CD4-positive, alpha-beta T cell (primary cell): ENCODE measurements around the gene ANKRD33B. TPM values are rescaled to one million over a fixed set of nuclear protein-coding genes. Genes with fewer than 3 reads are reported as not detected.

Experiments
- ATAC-seq: fragments of 200-7000 bp; cut with Tn5 transposase; one replicate; pipeline ENCODE4 v1.10.0; 2022; ENCODE audit warnings: mild to moderate bottlenecking; ENCODE audit not compliant: poor library complexity
- CTCF ChIA-PET: fragments of 350-600 bp; sonication (Branson Sonifier 250); formaldehyde crosslinking; loops from one replicate; lab custom pipeline; 2021; ENCODE audit warnings: antibody characterized with exemption, inconsistent platforms; lab: Charles Lee
- POLR2A ChIA-PET: fragments of 350-600 bp; sonication (Branson Sonifier 250); formaldehyde crosslinking; loops from one replicate; lab custom pipeline; 2021; ENCODE audit warnings: antibody characterized with exemption, inconsistent platforms; lab: Charles Lee
- DNase-seq, 14 experiments: peaks; one replicate each; pipeline ENCODE4 v3.0.0-alpha.2; 2013 to 2020; ENCODE audit warnings: mixed read lengths in 2 of 14
- H3K27ac ChIP-seq, 2 donors: one replicate each; pipeline versions ENCODE4 v1.5.1 to v1.7.0; 2013; ENCODE audit warnings: low read length in 2 of 2, low read depth in 1 of 2, mild to moderate bottlenecking in 1 of 2
- H3K27me3 ChIP-seq, 2 experiments: 1 replicate in 1 of 2; 2 replicates in 1 of 2; pipeline versions ENCODE4 v1.6.1 to v1.7.0; 2013; ENCODE audit warnings: low read length in 2 of 2, control low read depth in 1 of 2, mild to moderate bottlenecking in 1 of 2, moderate library complexity in 1 of 2; ENCODE audit not compliant: insufficient read depth in 2 of 2, control insufficient read depth in 1 of 2
- H3K36me3 ChIP-seq: one replicate; pipeline ENCODE4 v1.6.1; 2013; ENCODE audit warnings: low read length, control low read depth; ENCODE audit not compliant: insufficient read depth
- H3K4me1 ChIP-seq: one replicate; pipeline ENCODE4 v1.6.1; 2013; ENCODE audit warnings: low read length, control low read depth; ENCODE audit not compliant: insufficient read depth
- H3K4me3 ChIP-seq: one replicate; pipeline ENCODE4 v1.5.1; 2013; ENCODE audit warnings: mild to moderate bottlenecking, low read length, moderate library complexity
- H3K9me3 ChIP-seq, 2 experiments: 1 replicate in 1 of 2; 2 replicates in 1 of 2; pipeline versions ENCODE4 v1.6.1 to v1.7.0; 2013; ENCODE audit warnings: low read length in 2 of 2, mild to moderate bottlenecking in 2 of 2, control low read depth in 1 of 2, moderate library complexity in 1 of 2; ENCODE audit not compliant: control insufficient read depth in 1 of 2, insufficient read depth in 1 of 2
- H3K27ac Mint-ChIP-seq: one replicate; pipeline ENCODE4 v1.8.0; 2020; ENCODE audit warnings: mixed read lengths
- H3K27me3 Mint-ChIP-seq: one replicate; pipeline ENCODE4 v1.8.0; 2021; ENCODE audit warnings: mixed read lengths
- H3K36me3 Mint-ChIP-seq: one replicate; pipeline ENCODE4 v1.8.0; 2021; ENCODE audit warnings: low read depth, mixed read lengths
- H3K4me1 Mint-ChIP-seq: one replicate; pipeline ENCODE4 v1.8.0; 2021; ENCODE audit warnings: low read depth, mixed read lengths
- H3K4me3 Mint-ChIP-seq: one replicate; pipeline ENCODE4 v1.8.0; 2020; ENCODE audit warnings: mild to moderate bottlenecking, mixed read lengths
- H3K9me3 Mint-ChIP-seq: one replicate; pipeline ENCODE4 v1.8.0; 2020; ENCODE audit warnings: mixed read lengths
- intact Hi-C, 2 experiments: fragments of 100-400 bp; cut with DNase I in 1 of 2; cut with micrococcal nuclease in 1 of 2; formaldehyde crosslinking; loops; one replicate each; pipeline versions ENCODE4 v1.15.1 to v1.9.0; 2023 to 2025; cut with DNase I, micrococcal nuclease
- total RNA-seq, 174 experiments: library from RNA in 2 of 174; stranded (reverse) in 2 of 174; gene quantifications; one replicate each; pipeline ENCODE4 v1.2.3 and lab custom pipeline; 2021 to 2026
- TF ChIP-seq, protein P1 (sequence below): fragments of 200-600 bp; IDR thresholded peaks from one replicate; pipeline ENCODE4 v1.8.0; 2022; ENCODE audit warnings: antibody characterized with exemption, mild to moderate bottlenecking

The ANKRD33B gene
- total RNA-seq, 2 experiments from 2014 or later = 0.99 to 1.3 TPM

DNA sequence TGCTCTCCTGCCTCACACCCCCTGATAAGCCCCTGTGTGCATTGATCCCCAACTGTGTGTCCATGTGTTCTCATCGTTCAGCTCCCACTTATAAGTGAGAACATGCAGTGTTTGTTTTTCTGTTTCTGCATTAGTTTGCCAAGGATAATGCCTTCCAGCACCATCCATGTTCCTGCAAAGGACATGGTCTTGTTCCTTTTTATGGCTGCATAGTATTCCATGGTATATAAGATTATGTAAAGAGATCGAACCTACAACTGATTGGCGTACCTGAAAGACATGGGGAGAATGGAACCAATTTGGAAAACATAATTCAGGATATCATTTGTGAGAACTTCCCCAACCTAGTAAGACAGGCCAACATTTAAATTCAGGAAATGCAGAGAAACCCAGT is 32.4 kb downstream of the ANKRD33B start:
- peaks cover 5% of the 10 kb centered on the region for H3K36me3 Mint-ChIP-seq
- Histone ChIP-seq H3K4me3 (no peak overlapping the region), H3K27me3 (no peaks in the 10 kb centered on the region), H3K9me3 (no peaks in the 10 kb centered on the region), H3K4me1 (peaks cover 14% of the 10 kb centered on the region), H3K27ac (no peak overlapping the region), H3K36me3 (no peaks in the 10 kb centered on the region)
- ChIA-PET POLR2A (no interaction called here), CTCF (no interaction called here)
- no peak overlapping the region for H3K27ac Mint-ChIP-seq
- H3K4me1 Mint-ChIP-seq = peaks cover 14% of the 10 kb centered on the region
- TF ChIP-seq, protein P1, sequence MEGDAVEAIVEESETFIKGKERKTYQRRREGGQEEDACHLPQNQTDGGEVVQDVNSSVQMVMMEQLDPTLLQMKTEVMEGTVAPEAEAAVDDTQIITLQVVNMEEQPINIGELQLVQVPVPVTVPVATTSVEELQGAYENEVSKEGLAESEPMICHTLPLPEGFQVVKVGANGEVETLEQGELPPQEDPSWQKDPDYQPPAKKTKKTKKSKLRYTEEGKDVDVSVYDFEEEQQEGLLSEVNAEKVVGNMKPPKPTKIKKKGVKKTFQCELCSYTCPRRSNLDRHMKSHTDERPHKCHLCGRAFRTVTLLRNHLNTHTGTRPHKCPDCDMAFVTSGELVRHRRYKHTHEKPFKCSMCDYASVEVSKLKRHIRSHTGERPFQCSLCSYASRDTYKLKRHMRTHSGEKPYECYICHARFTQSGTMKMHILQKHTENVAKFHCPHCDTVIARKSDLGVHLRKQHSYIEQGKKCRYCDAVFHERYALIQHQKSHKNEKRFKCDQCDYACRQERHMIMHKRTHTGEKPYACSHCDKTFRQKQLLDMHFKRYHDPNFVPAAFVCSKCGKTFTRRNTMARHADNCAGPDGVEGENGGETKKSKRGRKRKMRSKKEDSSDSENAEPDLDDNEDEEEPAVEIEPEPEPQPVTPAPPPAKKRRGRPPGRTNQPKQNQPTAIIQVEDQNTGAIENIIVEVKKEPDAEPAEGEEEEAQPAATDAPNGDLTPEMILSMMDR = no peak
- no peaks in the 10 kb centered on the region for H3K27me3 Mint-ChIP-seq
- intact Hi-C loops = no loop called here
- ATAC-seq = no peak
- no peak overlapping the region for H3K4me3 Mint-ChIP-seq
- no peak for DNase-seq
- peaks cover 2% of the 10 kb centered on the region for H3K9me3 Mint-ChIP-seq

DNA sequence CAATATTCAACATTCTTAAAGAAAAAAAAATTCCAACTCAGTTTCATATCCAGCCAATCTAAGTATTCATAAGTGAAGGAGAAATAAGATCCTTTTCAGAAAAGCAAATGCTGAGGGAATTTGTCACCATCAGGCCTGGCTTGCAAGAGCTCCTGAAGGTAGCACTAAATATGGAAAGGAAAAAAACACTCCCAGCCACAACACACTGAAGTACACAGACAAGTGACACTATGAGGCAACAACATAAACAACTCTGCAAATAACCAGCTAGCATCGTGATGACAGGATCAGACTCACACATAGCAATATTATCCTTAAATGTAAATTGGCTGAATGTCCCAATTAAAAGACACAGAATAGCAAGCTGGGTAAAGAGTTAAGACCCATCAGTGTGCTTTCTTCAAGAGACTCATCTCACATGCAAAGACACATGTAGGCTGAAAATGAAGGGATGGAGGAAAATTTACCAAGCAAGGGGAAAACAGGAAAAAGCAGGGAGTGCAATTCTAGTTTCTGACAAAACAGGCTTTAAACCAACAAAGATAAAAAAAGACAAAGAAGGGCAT is 33.1 kb downstream of the ANKRD33B start:
- Histone ChIP-seq H3K27me3 (no peaks in the 10 kb centered on the region), H3K4me3 (no peak overlapping the region), H3K4me1 (peaks cover 18% of the 10 kb centered on the region), H3K36me3 (no peaks in the 10 kb centered on the region), H3K27ac (no peak overlapping the region), H3K9me3 (no peaks in the 10 kb centered on the region)
- ChIA-PET CTCF (no interaction called here), POLR2A (no interaction called here)
- Mint-ChIP-seq H3K9me3 (peaks cover 2% of the 10 kb centered on the region), H3K27me3 (no peaks in the 10 kb centered on the region), H3K4me1 (peaks cover 14% of the 10 kb centered on the region), H3K27ac (no peak overlapping the region), H3K4me3 (no peak overlapping the region), H3K36me3 (peaks cover 5% of the 10 kb centered on the region)
- no peak for DNase-seq
- TF ChIP-seq, protein P1 = no peak
- no peak for ATAC-seq
- intact Hi-C loops = no loop called here

DNA sequence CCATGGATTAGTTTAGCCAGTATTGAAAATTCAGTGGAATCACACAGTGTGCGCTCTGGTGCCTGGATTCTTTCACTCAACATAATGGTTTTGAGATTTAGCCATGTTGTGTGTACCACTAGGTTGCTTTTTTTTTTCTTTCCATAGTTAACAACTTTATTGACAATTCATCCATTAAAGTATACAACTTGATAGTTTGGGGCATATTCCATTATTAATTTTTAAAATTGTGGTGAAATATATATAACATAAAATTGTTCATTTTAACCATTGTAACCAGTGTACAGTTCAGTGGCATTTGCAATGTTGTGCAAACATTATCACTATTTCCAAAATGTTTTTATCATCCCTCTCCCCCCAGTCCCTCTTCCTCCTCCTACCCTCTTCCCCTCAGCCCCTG is 35.2 kb downstream of the ANKRD33B start:
- CTCF ChIA-PET = no interaction called here

More for the DNA sequence above, 35.2 kb downstream of the ANKRD33B start:
- intact Hi-C loops = no loop called here
- Histone ChIP-seq H3K4me3 (no peak overlapping the region), H3K27me3 (no peaks in the 10 kb centered on the region), H3K27ac (no peak overlapping the region), H3K36me3 (no peaks in the 10 kb centered on the region), H3K9me3 (no peaks in the 10 kb centered on the region), H3K4me1 (peaks cover 18% of the 10 kb centered on the region)
- Mint-ChIP-seq H3K27ac (no peak overlapping the region), H3K9me3 (peaks cover 2% of the 10 kb centered on the region), H3K4me3 (no peak overlapping the region), H3K36me3 (peaks cover 5% of the 10 kb centered on the region), H3K27me3 (no peaks in the 10 kb centered on the region), H3K4me1 (peaks cover 14% of the 10 kb centered on the region)
- POLR2A ChIA-PET = no interaction called here
- DNase-seq (no peak), ATAC-seq (no peak)
- TF ChIP-seq, protein P1 = no peak
